Measurements from ENCODE around the gene RFC3. TPM values are rescaled to one million over a fixed set of nuclear protein-coding genes. Genes with fewer than 3 reads are reported as not detected.

Gene RFC3
- total RNA-seq, 1 donor from 2014 or later: 7.1 TPM

DNA sequence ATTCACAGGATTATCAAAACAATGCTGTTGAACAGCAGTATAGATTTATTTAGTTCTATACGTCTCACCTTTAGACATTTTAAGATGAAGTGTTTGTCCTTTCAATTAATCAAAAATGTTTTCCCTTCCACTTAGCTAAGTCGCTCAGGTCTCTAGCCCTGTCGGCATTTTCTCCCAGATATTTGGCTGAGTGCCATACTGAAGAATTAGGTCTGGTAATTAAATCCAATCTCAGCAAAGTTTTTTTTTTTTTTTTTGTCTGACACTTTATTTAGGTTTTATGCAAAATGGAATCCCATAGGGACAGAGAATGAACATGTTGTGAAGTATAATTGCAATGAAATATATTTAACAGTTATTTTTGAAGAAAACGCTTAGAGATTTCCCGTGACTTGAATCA is 44.1 kb downstream of the RFC3 start:
- no peak for DNase-seq
- H3K27me3 ChIP-seq (ENCODE audit: low read depth): no peaks in the 10 kb centered on the region
- intact Hi-C loops (cut with DNase I): no loop called here

DNA sequence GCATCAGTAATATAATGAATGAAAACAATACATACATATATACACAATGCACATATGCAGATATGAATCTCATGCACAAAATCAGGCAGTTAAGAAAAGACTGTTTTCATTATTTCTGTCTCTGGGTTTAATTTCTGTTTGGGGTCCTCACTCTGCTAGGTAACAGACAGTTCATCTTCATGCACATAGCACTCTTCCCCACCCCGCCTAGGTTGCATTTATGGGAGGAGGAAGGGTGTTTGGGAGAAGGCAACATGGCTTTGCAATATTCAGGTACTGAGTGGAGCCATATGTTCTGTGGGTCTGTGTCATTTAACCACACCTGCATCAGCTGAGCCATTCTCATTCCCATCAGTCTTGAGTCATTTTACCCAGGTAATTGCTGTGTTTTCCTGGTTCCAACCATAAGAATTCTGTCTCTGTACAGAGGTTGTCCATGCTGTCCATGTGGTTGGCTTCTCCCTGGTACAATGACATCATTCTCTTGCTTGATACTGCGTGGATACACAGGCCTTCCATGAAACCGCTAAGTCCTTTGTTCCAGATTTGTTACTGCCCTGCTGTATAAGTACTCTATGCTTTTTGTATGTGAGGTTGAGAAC is 45.3 kb downstream of the RFC3 start:
- TF ChIP-seq, protein P1, sequence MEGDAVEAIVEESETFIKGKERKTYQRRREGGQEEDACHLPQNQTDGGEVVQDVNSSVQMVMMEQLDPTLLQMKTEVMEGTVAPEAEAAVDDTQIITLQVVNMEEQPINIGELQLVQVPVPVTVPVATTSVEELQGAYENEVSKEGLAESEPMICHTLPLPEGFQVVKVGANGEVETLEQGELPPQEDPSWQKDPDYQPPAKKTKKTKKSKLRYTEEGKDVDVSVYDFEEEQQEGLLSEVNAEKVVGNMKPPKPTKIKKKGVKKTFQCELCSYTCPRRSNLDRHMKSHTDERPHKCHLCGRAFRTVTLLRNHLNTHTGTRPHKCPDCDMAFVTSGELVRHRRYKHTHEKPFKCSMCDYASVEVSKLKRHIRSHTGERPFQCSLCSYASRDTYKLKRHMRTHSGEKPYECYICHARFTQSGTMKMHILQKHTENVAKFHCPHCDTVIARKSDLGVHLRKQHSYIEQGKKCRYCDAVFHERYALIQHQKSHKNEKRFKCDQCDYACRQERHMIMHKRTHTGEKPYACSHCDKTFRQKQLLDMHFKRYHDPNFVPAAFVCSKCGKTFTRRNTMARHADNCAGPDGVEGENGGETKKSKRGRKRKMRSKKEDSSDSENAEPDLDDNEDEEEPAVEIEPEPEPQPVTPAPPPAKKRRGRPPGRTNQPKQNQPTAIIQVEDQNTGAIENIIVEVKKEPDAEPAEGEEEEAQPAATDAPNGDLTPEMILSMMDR (IDR thresholded peaks at IDR 0.05): no peak
- no peaks in the 10 kb centered on the region for H3K27me3 ChIP-seq (ENCODE audit: low read depth)
- H3K4me1 ChIP-seq: no peaks in the 10 kb centered on the region
- DNase-seq: no peak
- no peaks in the 10 kb centered on the region for H3K36me3 ChIP-seq
- H3K27ac ChIP-seq: no peak overlapping the region
- intact Hi-C loops (cut with DNase I): no loop called here
- H3K9me3 ChIP-seq: no peaks in the 10 kb centered on the region
- no peak overlapping the region for H3K4me3 ChIP-seq
- no peak for ATAC-seq

More for the DNA sequence above, 44.1 kb downstream of the RFC3 start:
- H3K4me3 ChIP-seq: no peak overlapping the region
- H3K36me3 ChIP-seq: no peaks in the 10 kb centered on the region
- ATAC-seq: no peak
- no peaks in the 10 kb centered on the region for H3K9me3 ChIP-seq
- TF ChIP-seq, protein P1 (IDR thresholded peaks at IDR 0.05): no peak
- H3K4me1 ChIP-seq: no peaks in the 10 kb centered on the region
- no peak overlapping the region for H3K27ac ChIP-seq

DNA sequence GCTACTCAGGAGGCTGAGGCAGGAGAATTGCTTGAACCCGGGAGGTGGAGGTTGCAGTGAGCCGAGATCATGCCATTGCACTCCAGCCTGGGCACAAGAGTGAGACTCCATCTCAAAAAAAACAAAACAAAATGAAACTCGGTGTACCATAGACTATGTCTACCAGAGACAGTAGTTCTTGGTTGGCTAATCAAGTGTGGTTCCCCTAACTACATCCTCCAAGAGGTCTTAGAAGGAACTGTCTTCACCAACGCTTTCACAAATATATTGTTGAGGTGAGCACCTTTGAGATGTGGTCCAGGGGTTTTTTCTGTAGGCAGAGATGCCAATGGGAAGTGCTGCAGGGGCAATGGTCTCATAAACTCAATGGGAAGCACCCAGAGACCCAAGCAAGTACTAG is 48.0 kb downstream of the RFC3 start:
- H3K4me1 ChIP-seq: no peaks in the 10 kb centered on the region
- TF ChIP-seq, protein P1 (IDR thresholded peaks at IDR 0.05): no peak
- H3K4me3 ChIP-seq: no peak overlapping the region
- no peak for ATAC-seq
- no peaks in the 10 kb centered on the region for H3K9me3 ChIP-seq
- H3K27ac ChIP-seq: no peak overlapping the region
- no peaks in the 10 kb centered on the region for H3K27me3 ChIP-seq (ENCODE audit: low read depth)
- intact Hi-C loops (cut with DNase I): no loop called here
- DNase-seq: no peak
- H3K36me3 ChIP-seq: no peaks in the 10 kb centered on the region

DNA sequence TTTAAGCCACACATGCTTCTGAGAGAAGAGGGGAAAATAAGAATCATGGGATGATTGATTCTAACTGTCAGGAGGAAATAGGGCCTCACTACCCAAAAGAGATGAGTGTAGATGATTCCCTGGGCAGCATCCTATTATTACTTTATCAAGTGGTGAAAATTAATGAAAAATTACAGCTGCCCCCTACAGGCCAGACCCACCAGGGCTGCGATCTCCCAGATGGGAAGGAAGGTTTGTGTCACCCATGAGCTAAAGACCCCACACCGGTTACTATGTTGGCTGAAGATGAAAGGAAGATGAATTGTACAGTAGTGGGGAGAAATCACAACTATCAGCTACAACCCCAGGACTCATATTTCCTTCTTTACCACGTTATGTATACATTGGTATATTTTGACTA is 49.5 kb downstream of the RFC3 start:
- TF ChIP-seq, protein P1 (IDR thresholded peaks at IDR 0.05): no peak
- intact Hi-C loops (cut with DNase I): no loop called here
- no peak for ATAC-seq
- Histone ChIP-seq H3K36me3 (no peaks in the 10 kb centered on the region), H3K4me1 (no peaks in the 10 kb centered on the region), H3K27me3 (ENCODE audit: low read depth) (no peaks in the 10 kb centered on the region), H3K27ac (no peak overlapping the region), H3K4me3 (no peak overlapping the region), H3K9me3 (no peaks in the 10 kb centered on the region)
- no peak for DNase-seq

DNA sequence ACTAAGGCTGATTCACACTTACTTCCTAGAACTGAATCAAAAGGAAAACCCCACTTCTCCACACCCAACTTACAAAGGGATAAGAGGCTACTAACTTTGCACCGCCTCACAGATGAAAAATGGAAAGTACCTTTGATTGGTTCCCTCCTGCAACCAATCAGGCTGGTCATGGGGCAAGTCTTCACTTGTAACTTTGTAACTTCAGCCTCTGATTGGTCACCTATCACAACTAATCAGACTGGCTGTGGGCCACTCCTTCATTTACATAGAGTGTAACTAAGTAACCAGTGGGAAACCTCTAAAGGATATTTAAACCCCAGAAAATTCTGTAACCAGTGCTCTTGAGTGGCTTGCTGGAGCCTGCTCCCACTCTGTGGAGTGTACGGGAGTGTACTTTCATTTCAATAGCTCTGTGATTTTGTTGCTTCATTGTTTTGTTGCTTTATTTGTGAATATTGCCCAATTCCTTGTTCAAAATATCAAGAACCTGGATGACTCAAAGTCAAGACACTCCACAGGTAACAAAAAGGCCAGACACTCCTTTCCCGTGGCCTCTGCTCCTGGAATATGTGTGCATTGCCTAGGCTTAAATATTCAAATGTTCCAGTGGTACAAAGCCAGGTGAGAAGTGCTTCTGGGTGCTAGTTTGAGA is 50.5 kb downstream of the RFC3 start:
- H3K27me3 ChIP-seq (ENCODE audit: low read depth): no peaks in the 10 kb centered on the region
- no peak overlapping the region for H3K27ac ChIP-seq
- no peaks in the 10 kb centered on the region for H3K4me1 ChIP-seq
- TF ChIP-seq, protein P1 (IDR thresholded peaks at IDR 0.05): no peak
- no peaks in the 10 kb centered on the region for H3K9me3 ChIP-seq
- DNase-seq (no peak), ATAC-seq (no peak)
- H3K36me3 ChIP-seq: no peaks in the 10 kb centered on the region
- intact Hi-C loops (cut with DNase I): no loop called here
- H3K4me3 ChIP-seq: no peak overlapping the region
